Measurements from ENCODE around the gene DEAF1. TPM values are rescaled to one million over a fixed set of nuclear protein-coding genes. Genes with fewer than 3 reads are reported as not detected.

Gene DEAF1
- total RNA-seq, 1 experiment from 2014 or later: 62.2 TPM

DNA sequence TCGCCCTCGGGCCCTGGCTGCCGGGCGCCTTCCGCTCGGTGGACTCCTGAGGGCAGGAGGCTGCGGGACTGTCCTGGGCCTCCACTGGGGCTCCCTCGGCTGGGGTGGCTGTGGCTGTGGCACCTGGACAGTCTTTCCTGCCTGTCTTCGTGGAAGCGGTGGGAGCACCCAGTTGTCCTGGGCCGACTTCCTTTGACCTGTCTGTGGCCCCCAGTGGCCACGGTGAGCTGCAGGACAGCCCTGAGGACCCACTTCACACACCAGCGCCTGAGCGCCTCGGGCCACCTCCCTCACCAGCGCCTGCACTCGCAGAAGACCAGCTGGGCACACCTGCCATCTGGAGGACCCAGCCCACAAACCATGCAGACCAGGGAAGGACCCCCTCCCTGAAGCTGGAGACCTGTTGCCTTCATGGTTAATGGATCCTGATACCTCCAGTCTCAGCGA is 9.2 kb upstream of the DEAF1 start:
- Mint-ChIP-seq H3K27ac (no peak overlapping the region), H3K4me3 (no peak overlapping the region), H3K4me1 (peaks cover 12% of the 10 kb centered on the region), H3K27me3 (ENCODE audit: low read depth) (no peaks in the 10 kb centered on the region), H3K9me3 (no peaks in the 10 kb centered on the region), H3K36me3 (0 out of 2 replicates have a peak, but pooled peaks cover 3% of the 10 kb centered on the region)
- ChIA-PET POLR2A (interaction anchor here (0.8 kb wide), 1 partner anchor 8 kb away, joined by 5 read pairs; the partner anchor contains the start of gene TMEM80), CTCF (interaction anchor here (3.3 to 3.8 kb wide), 2 partner anchors 8 to 22 kb away, joined by 32 to 38 read pairs; partner anchors contain the start of genes DEAF1 and TMEM80)
- DNase-seq (ENCODE audit: low spot score) (no peak), ATAC-seq (no peak)
- TF ChIP-seq SOX15 (CRISPR knock-in tag; IDR thresholded peaks at IDR 0.05) (no peak), ZNF423 (CRISPR knock-in tag; IDR thresholded peaks at IDR 0.05) (no peak), ESRRA (CRISPR knock-in tag; IDR thresholded peaks at IDR 0.05; ENCODE audit: borderline replicate concordance) (no peak), HMGA2 (CRISPR knock-in tag; IDR thresholded peaks at IDR 0.05) (no peak)
- TF ChIP-seq, protein P1, sequence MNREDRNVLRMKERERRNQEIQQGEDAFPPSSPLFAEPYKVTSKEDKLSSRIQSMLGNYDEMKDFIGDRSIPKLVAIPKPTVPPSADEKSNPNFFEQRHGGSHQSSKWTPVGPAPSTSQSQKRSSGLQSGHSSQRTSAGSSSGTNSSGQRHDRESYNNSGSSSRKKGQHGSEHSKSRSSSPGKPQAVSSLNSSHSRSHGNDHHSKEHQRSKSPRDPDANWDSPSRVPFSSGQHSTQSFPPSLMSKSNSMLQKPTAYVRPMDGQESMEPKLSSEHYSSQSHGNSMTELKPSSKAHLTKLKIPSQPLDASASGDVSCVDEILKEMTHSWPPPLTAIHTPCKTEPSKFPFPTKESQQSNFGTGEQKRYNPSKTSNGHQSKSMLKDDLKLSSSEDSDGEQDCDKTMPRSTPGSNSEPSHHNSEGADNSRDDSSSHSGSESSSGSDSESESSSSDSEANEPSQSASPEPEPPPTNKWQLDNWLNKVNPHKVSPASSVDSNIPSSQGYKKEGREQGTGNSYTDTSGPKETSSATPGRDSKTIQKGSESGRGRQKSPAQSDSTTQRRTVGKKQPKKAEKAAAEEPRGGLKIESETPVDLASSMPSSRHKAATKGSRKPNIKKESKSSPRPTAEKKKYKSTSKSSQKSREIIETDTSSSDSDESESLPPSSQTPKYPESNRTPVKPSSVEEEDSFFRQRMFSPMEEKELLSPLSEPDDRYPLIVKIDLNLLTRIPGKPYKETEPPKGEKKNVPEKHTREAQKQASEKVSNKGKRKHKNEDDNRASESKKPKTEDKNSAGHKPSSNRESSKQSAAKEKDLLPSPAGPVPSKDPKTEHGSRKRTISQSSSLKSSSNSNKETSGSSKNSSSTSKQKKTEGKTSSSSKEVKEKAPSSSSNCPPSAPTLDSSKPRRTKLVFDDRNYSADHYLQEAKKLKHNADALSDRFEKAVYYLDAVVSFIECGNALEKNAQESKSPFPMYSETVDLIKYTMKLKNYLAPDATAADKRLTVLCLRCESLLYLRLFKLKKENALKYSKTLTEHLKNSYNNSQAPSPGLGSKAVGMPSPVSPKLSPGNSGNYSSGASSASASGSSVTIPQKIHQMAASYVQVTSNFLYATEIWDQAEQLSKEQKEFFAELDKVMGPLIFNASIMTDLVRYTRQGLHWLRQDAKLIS (CRISPR knock-in tag; IDR thresholded peaks at IDR 0.05; ENCODE audit: borderline replicate concordance): no peak
- TF ChIP-seq, protein P2, sequence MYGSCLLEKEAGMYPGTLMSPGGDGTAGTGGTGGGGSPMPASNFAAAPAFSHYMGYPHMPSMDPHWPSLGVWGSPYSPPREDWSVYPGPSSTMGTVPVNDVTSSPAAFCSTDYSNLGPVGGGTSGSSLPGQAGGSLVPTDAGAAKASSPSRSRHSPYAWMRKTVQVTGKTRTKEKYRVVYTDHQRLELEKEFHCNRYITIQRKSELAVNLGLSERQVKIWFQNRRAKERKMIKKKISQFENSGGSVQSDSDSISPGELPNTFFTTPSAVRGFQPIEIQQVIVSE (CRISPR knock-in tag; IDR thresholded peaks at IDR 0.05; ENCODE audit: borderline replicate concordance): no peak
- TF ChIP-seq, protein P3, sequence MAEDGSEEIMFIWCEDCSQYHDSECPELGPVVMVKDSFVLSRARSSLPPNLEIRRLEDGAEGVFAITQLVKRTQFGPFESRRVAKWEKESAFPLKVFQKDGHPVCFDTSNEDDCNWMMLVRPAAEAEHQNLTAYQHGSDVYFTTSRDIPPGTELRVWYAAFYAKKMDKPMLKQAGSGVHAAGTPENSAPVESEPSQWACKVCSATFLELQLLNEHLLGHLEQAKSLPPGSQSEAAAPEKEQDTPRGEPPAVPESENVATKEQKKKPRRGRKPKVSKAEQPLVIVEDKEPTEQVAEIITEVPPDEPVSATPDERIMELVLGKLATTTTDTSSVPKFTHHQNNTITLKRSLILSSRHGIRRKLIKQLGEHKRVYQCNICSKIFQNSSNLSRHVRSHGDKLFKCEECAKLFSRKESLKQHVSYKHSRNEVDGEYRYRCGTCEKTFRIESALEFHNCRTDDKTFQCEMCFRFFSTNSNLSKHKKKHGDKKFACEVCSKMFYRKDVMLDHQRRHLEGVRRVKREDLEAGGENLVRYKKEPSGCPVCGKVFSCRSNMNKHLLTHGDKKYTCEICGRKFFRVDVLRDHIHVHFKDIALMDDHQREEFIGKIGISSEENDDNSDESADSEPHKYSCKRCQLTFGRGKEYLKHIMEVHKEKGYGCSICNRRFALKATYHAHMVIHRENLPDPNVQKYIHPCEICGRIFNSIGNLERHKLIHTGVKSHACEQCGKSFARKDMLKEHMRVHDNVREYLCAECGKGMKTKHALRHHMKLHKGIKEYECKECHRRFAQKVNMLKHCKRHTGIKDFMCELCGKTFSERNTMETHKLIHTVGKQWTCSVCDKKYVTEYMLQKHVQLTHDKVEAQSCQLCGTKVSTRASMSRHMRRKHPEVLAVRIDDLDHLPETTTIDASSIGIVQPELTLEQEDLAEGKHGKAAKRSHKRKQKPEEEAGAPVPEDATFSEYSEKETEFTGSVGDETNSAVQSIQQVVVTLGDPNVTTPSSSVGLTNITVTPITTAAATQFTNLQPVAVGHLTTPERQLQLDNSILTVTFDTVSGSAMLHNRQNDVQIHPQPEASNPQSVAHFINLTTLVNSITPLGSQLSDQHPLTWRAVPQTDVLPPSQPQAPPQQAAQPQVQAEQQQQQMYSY (CRISPR knock-in tag; IDR thresholded peaks at IDR 0.05): no peak
- TF ChIP-seq, protein P4, sequence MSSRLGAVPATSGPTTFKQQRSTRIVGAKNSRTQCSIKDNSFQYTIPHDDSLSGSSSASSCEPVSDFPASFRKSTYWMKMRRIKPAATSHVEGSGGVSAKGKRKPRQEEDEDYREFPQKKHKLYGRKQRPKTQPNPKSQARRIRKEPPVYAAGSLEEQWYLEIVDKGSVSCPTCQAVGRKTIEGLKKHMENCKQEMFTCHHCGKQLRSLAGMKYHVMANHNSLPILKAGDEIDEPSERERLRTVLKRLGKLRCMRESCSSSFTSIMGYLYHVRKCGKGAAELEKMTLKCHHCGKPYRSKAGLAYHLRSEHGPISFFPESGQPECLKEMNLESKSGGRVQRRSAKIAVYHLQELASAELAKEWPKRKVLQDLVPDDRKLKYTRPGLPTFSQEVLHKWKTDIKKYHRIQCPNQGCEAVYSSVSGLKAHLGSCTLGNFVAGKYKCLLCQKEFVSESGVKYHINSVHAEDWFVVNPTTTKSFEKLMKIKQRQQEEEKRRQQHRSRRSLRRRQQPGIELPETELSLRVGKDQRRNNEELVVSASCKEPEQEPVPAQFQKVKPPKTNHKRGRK (CRISPR knock-in tag; IDR thresholded peaks at IDR 0.05; ENCODE audit: borderline replicate concordance): no peak
- TF ChIP-seq, protein P5, sequence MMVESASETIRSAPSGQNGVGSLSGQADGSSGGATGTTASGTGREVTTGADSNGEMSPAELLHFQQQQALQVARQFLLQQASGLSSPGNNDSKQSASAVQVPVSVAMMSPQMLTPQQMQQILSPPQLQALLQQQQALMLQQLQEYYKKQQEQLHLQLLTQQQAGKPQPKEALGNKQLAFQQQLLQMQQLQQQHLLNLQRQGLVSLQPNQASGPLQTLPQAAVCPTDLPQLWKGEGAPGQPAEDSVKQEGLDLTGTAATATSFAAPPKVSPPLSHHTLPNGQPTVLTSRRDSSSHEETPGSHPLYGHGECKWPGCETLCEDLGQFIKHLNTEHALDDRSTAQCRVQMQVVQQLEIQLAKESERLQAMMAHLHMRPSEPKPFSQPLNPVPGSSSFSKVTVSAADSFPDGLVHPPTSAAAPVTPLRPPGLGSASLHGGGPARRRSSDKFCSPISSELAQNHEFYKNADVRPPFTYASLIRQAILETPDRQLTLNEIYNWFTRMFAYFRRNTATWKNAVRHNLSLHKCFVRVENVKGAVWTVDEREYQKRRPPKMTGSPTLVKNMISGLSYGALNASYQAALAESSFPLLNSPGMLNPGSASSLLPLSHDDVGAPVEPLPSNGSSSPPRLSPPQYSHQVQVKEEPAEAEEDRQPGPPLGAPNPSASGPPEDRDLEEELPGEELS (CRISPR knock-in tag; IDR thresholded peaks at IDR 0.05): no peak

DNA sequence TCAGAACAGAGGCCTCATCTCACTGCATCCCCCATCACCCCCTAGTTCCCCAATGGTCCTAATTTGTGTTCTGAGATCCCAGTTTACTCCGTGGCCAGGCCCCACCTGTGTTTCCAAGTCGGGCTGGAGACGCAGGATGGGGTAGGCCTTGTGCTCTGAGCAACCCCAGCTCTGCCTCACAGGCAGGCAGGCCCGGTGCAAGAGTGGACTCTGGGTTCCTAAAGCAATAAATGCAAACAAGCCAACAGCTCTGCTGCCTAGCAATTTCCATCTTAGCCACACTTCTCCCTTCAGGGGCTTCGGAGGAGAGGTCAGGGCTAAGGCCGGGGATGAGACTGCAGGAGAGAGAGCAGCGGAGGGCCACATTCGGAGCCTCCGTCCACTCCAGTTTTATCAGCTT is 8.5 kb upstream of the DEAF1 start:
- no peak overlapping the region for H3K4me3 Mint-ChIP-seq
- no peaks in the 10 kb centered on the region for H3K9me3 Mint-ChIP-seq
- H3K36me3 Mint-ChIP-seq: 0 out of 2 replicates have a peak, but pooled peaks cover 3% of the 10 kb centered on the region
- peaks cover 13% of the 10 kb centered on the region for H3K4me1 Mint-ChIP-seq
- CTCF ChIA-PET: interaction anchor here (1.0 to 3.8 kb wide), 3 partner anchors 19 to 23 kb away, joined by 5 to 32 read pairs (median 5); no protein-coding TSS in a partner anchor
- TF ChIP-seq ZNF423 (CRISPR knock-in tag; IDR thresholded peaks at IDR 0.05) (no peak), ZNF121 (CRISPR knock-in tag; IDR thresholded peaks at IDR 0.05) (no peak), TP53 (CRISPR knock-in tag; IDR thresholded peaks at IDR 0.05) (no peak), ZBTB21 (CRISPR knock-in tag; IDR thresholded peaks at IDR 0.05; ENCODE audit: borderline replicate concordance) (no peak)
- DNase-seq (ENCODE audit: low spot score): no peak
- POLR2A ChIA-PET: no interaction called here
- no peaks in the 10 kb centered on the region for H3K27me3 Mint-ChIP-seq (ENCODE audit: low read depth)
- ATAC-seq: no peak
- H3K27ac Mint-ChIP-seq: no peak overlapping the region

Data from WTC11 (cell line).